NCI-H187 (cell line): Measurements from ENCODE around the gene C3orf18.

ENCODE experiments used
- DNase-seq, 2 experiments: peaks; one replicate each; lab custom pipeline; 2025; lab: John Stamatoyannopoulos, UW

Gene C3orf18

DNA sequence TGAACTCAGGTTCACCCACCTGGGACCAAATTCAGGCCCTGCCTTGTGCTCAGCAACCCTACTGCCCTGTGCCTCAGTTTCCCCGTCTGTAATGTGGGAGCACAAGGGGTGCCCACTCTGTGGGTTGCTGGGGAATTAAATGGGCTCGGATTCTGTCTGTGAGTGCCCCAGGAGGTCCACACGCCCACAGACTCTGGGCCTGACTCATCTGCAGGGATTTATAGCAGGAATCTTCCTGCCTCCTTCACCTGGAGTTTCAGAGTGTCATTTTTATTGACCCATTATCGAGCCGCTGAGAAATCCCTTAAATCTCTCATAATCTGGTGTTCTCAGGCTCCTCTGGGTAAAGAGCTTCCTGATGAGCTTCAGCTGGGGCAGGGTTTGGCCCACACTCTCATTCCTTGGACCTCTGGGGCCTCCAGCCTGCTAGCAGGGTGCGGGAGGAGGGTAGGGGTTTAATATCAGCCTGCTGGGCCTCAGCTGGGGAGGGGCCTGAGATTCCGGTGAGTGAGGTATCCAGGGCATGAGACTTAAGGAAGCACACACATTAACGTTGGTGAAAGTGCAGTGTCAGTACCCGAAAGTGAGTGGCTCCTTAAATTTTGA lies 16.4 kb downstream of the C3orf18 start:
- DNase-seq = no peak

DNA sequence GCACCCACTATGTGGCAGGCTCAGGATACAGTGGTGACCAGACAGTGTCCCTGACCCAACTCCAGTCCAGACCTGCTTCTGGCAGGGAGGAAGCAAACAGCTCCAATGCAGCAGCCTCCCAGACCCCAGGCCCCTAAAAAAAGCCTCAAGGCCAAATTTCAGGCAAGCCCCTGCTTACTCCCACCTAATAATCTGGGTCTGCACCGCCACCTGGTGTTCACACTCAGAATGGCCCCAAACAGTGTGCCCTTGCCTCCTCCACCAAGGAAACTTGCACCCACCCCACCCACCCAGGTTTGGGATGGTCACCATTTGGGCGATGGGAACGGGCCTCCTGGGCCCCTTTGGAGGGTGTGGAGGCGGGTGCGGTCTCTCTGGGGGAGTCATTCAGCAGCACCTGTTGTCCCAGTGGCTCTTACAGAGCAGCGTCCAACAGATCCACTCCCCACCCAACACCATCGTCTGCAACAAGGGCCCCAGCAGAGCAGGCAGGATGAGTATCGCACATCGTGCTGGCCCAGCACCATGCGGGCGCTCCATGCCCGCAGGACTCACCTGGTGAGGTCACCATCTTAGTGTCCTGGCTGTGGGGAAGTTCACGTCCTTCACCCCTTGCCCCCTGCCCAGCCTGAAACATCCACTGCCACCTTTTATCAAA lies 17.3 kb downstream of the C3orf18 start:
- peak; percentile 2 to 3 for DNase-seq

GRCh38 chr3:50549226-50549625 lies 18.3 kb downstream of the C3orf18 start:
- no peak for DNase-seq

DNA sequence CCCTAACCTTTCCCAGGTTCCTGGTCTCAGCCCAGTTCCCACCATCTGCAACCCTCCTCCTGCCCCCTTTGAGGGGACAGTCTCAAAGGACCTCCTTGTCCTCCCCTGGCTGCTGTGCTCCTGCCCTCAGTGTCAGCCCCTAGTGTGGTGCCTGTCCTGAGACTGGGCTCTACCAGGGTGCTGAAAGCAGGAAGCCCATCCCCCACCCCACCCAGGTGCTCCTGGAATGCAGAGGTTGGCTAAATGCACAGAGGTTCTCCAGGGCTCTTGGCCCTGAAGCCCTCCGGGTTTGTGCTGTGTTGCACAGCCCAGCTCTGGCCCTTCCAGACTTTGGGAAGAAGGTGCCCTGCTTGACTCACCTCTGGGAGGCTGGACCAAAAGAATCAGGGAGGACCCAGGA lies 21.8 kb downstream of the C3orf18 start:
- no peak for DNase-seq

GRCh38 chr3:50542177-50543034 lies 25.1 kb downstream of the C3orf18 start:
- DNase-seq = peak; percentile 8 to 28

- no peak for DNase-seq
Observed at GRCh38 chr3:50539356-50540286, 27.9 kb downstream of the C3orf18 start.

DNA sequence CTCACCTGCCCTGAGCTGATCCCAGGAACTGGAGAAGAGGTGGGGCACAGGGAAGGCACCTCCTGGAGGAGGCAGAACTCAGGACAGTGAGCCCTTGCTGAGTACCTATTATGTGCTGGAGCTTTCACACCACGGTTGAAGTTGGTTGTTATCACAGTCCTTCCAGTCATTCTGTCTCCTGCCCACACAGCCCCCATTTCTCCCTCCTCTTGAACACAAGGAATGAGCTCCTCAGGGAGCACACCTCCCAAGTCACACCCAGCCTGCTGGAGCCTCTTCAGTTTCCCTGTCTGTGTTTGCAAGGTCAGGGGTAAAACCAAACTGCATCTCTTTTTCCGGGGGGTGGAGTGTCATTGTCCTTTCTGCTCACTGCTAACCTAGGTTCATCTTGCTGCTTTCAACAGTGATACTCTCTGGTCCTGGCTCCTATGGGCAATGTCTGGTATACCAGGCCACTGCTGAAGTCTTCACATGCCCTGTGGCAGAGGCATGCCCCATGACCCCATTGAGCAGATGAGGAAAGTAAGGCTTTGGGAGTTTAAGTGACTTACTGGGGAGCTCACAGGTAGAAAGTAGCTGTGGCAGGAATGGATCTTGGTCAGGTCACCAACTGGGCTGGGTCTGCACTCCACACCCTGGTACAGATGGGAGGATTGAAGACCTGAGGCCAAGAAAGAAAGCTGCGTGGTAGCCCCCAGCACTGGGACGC lies 30.0 kb downstream of the C3orf18 start:
- no peak for DNase-seq

DNA sequence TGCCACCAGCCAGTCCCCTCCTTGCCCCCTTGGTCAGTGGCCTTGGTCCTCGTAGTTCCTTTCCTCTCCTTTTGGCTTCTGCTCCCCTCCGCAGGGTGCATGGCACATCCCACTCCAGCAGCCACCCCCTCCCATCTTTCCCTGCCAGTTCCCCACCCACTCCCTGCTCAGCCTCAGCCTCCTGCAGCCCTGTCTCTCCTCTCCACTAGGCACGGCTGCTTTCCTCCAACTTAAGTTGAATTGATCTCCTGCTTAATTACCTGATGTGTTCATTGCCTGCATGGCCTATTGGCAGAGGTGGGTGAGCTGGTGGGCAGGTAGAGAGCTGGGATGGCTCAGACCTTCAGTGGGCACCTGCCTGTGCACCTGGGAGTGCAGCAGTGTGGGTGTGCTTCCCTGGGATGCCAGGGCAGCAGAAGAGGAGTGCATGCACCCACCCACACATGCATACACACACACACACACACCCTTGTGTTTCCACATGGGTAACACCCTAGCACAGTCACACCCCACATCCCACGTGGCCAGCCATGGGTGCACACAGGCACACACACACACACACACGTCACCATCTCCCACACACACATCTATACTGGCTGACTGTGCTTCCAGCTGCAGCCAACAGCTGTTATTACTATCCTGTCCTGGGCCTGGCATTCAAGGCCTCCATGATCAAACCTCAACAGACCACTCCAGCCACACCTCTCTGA lies 30.9 kb downstream of the C3orf18 start:
- DNase-seq = no peak

DNA sequence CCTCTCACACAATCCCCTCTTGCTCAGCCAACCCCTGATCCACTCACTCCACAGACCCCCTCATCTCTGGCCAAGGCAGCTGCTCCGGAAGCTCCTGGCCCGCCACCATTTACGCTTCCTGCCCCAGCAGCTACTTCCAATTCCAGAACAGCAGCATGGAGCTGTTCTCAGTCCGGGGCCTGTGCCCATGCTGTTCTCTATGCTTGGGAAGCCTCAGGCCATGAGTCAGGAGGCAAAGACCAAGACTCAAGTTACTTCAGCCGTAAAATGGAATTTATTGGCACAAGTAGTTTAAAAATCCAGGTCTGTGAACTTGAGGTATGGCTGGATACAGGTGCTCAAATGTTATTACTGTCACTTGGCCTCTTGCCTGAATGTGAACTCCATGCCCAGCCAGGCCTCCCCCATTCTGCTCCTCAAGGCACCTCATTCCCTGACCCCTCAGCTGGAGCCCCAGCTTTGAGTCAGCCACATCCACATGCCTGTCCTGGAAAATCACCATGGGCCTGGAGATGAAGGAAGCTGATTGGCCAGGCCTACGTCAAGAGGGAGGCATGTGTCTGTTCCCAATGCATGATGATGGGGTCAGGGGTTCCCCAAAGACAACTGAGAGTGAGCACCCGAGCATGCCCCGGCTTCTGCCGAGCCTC lies 32.7 kb downstream of the C3orf18 start:
- no peak for DNase-seq

- no peak for DNase-seq
Observed at GRCh38 chr3:50533807-50534461, 33.6 kb downstream of the C3orf18 start.

DNA sequence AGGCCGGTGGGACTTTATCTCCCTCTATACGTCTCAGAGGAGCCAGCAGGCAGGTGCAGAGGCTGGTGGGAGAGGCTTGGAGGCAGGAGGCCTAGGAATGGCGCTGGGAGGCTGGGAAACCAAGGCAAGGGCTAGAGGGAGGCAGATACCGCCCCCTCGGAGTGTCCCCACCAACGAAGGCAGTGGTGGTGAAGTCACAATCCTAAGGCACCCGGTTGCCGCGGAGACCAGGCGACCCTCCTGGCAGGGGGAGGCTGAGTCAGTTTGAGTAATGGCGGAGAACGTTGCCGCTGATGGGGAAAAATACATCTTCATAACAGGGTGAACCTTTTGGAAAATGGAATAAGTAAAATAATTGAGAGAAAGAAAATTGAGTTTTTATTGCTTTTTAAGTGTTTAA lies 34.2 kb downstream of the C3orf18 start:
- DNase-seq = no peak

- DNase-seq = no peak
Observed at GRCh38 chr3:50532062-50532705, 35.4 kb downstream of the C3orf18 start.

- no peak for DNase-seq
Observed at GRCh38 chr3:50531201-50531600, 36.3 kb downstream of the C3orf18 start.

DNA sequence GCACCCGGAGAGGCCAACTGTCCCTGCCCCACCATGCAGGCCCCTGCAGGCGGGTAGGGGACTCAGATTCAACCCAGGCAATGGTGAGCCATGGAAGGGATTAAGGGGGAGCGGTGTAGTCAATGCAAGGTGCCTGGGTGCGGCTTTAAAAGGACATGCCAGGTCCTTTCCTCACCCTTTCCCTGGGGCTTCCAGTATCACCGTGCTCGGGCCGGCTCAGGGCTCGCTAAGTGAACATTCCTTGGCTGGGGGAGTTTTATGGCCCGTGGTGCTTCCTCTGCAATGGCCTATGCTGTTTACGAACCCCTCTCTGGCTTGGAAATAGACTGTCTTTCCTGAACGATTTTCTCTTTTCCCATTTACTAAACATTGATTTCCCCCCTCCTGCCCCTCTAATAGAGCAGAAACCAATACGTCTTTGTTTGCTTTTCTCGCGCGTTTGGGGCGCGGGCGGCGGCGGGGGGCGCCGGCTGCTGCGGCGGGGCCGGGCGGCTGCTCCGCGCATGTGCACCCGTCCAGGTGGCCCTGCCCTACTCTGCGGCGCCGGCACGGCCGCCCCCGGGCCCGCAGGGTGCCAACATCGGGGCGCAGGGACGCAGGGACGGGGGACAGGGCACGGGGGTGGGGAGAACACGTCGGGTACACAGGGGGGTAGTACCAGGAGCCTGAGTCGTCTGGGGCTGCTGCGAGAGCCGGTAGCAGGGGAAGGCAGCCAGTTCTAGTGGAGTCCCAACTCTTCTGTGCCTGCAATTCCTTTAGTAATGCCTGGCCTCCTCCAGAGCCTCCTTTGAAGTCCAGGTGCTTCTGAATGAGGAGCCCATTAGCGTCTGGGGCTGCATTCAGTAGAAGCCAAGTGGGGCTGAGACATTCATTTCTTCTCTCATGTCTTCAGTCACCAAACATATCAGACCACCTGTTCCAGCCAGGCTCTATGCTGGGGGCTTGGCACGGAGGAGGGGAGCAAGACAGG lies 37.3 kb downstream of the C3orf18 start:
- DNase-seq = no peak

DNA sequence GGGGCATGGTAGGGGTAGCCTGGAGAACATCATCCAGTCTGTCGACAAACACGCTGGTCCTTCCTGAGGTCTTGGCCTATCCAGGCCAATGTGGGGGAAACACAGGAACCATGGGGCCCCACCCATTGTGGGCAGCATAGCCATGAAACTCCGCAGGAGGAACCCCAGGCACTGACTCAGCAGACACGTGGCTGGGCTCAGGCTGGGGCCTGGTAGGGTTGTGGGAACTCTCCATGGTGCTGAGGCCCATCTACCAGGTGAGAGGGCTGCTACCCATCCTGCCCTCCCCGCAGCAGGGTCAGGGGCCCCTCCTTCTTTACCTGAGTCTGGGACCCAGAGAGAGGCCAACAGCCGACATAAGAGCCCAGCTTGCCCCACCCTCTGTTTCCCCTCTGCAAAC lies 41.6 kb downstream of the C3orf18 start:
- DNase-seq = no peak

GRCh38 chr3:50525191-50525910 lies 42.2 kb downstream of the C3orf18 start:
- no peak for DNase-seq

GRCh38 chr3:50524746-50525145 lies 42.8 kb downstream of the C3orf18 start:
- DNase-seq = no peak
